WTC11 (cell line): ENCODE data around the gene SLC66A2. TPM values are rescaled to one million over a fixed set of nuclear protein-coding genes. Genes with fewer than 3 reads are reported as not detected.

Experiments
- ATAC-seq: fragments of 200-7000 bp; cut with Tn5 transposase; 2 replicates; pipeline ENCODE4 v1.10.0; 2021; ENCODE audit warnings: mild to moderate bottlenecking, moderate library complexity
- CTCF ChIA-PET: fragments of 300-600 bp; sonication (Branson Sonifier 250); formaldehyde crosslinking; loops from one replicate; lab custom pipeline; 2021; ENCODE audit warnings: antibody characterized with exemption; lab: Charles Lee
- POLR2A ChIA-PET: fragments of 350-600 bp; sonication (Branson Sonifier 250); formaldehyde crosslinking; loops from one replicate; lab custom pipeline; 2021; ENCODE audit warnings: antibody characterized with exemption; lab: Charles Lee
- DNase-seq: peaks from one replicate; pipeline ENCODE4 v3.0.0; 2021; ENCODE audit warnings: low spot score
- H3K27ac Mint-ChIP-seq: 2 replicates; pipeline ENCODE4 v1.8.0; 2021; ENCODE audit warnings: mixed read lengths
- H3K27me3 Mint-ChIP-seq: 2 replicates; pipeline ENCODE4 v1.8.0; 2021; ENCODE audit warnings: low read depth, mild to moderate bottlenecking, moderate library complexity, mixed read lengths
- H3K36me3 Mint-ChIP-seq: 2 replicates; pipeline ENCODE4 v1.8.0; 2021; ENCODE audit warnings: mixed read lengths
- H3K4me1 Mint-ChIP-seq: 2 replicates; pipeline ENCODE4 v1.8.0; 2022; ENCODE audit warnings: mixed read lengths
- H3K4me3 Mint-ChIP-seq: 2 replicates; pipeline ENCODE4 v1.8.0; 2021; ENCODE audit warnings: mild to moderate bottlenecking, moderate library complexity, mixed read lengths
- H3K9me3 Mint-ChIP-seq: 2 replicates; pipeline ENCODE4 v1.8.0; 2021; ENCODE audit warnings: mixed read lengths
- EMX1 ChIP-seq: fragments of 250-450 bp; sonication (Bioruptor Pico); IDR thresholded peaks from 2 replicates; pipeline ENCODE4 v1.8.0; 2021; ENCODE audit warnings: mild to moderate bottlenecking
- FOXJ3 ChIP-seq: sonication (generic); formaldehyde crosslinking; IDR thresholded peaks from 2 replicates; pipeline ENCODE4 v1.9.0; 2021; ENCODE audit warnings: missing genetic modification reagents, mild to moderate bottlenecking, borderline replicate concordance
- GRHL2 ChIP-seq: fragments of 250-450 bp; sonication (Bioruptor Pico); IDR thresholded peaks from 2 replicates; pipeline ENCODE4 v1.8.0; 2022; ENCODE audit warnings: mild to moderate bottlenecking, moderate library complexity; ENCODE audit not compliant: insufficient replicate concordance, severe bottlenecking
- HMGA2 ChIP-seq: fragments of 250-450 bp; sonication (Bioruptor Pico); IDR thresholded peaks from 2 replicates; pipeline ENCODE4 v1.4.0; 2021; ENCODE audit warnings: mild to moderate bottlenecking, moderate library complexity
- KAT7 ChIP-seq: sonication (generic); formaldehyde crosslinking; IDR thresholded peaks from 2 replicates; pipeline ENCODE4 v1.8.1; 2023; ENCODE audit warnings: missing genetic modification reagents, mild to moderate bottlenecking, borderline replicate concordance
- MXD4 ChIP-seq: fragments of 250-450 bp; sonication (Bioruptor Pico); IDR thresholded peaks from 2 replicates; pipeline ENCODE4 v1.8.0; 2021; ENCODE audit warnings: mild to moderate bottlenecking, moderate library complexity, borderline replicate concordance
- NFYB ChIP-seq: sonication (generic); formaldehyde crosslinking; conservative IDR thresholded peaks from 2 replicates; pipeline ENCODE4 v1.8.0; 2022; ENCODE audit warnings: low read depth, missing genetic modification reagents
- RELA ChIP-seq: sonication (generic); formaldehyde crosslinking; IDR thresholded peaks from 2 replicates; pipeline ENCODE4 v1.8.1; 2022; ENCODE audit warnings: missing genetic modification reagents, mild to moderate bottlenecking, borderline replicate concordance
- SOX15 ChIP-seq: fragments of 250-450 bp; sonication (Bioruptor Pico); IDR thresholded peaks from 2 replicates; pipeline ENCODE4 v1.9.0; 2021; ENCODE audit warnings: mild to moderate bottlenecking
- TEAD4 ChIP-seq: sonication (generic); formaldehyde crosslinking; IDR thresholded peaks from 2 replicates; pipeline ENCODE4 v1.8.0; 2022; ENCODE audit warnings: mild to moderate bottlenecking, missing genetic modification reagents
- ZNF121 ChIP-seq: sonication (generic); formaldehyde crosslinking; IDR thresholded peaks from 2 replicates; pipeline ENCODE4 v1.8.0; 2023; ENCODE audit warnings: missing genetic modification reagents
- ZNF138 ChIP-seq: sonication (generic); formaldehyde crosslinking; conservative IDR thresholded peaks from 2 replicates; pipeline ENCODE4 v1.8.1; 2022; ENCODE audit warnings: mild to moderate bottlenecking, moderate library complexity, missing genetic modification reagents
- ZNF317 ChIP-seq: sonication (generic); formaldehyde crosslinking; IDR thresholded peaks from 2 replicates; pipeline ENCODE4 v1.8.1; 2023; ENCODE audit warnings: low read depth, mild to moderate bottlenecking, moderate library complexity, missing genetic modification reagents, borderline replicate concordance
- ZNF671 ChIP-seq: fragments of 250-450 bp; sonication (Bioruptor Pico); IDR thresholded peaks from 2 replicates; pipeline ENCODE4 v1.8.0; 2021; ENCODE audit warnings: mild to moderate bottlenecking
- total RNA-seq: library from RNA; stranded (reverse); gene quantifications from 3 replicates; pipeline ENCODE4 v1.2.3, GENCODE V29; 2021
- TF ChIP-seq, protein P1 (sequence below): sonication (generic); formaldehyde crosslinking; IDR thresholded peaks from 2 replicates; pipeline ENCODE4 v1.8.1; 2022; ENCODE audit warnings: low read depth, missing genetic modification reagents, borderline replicate concordance
- TF ChIP-seq, protein P2 (sequence below): sonication (generic); formaldehyde crosslinking; IDR thresholded peaks from 2 replicates; pipeline ENCODE4 v1.8.0; 2023; ENCODE audit warnings: missing genetic modification reagents
- TF ChIP-seq, protein P3 (sequence below): sonication (generic); formaldehyde crosslinking; IDR thresholded peaks from 2 replicates; pipeline ENCODE4 v1.8.0; 2022; ENCODE audit warnings: mild to moderate bottlenecking, missing genetic modification reagents
- TF ChIP-seq, protein P4 (sequence below): sonication (generic); formaldehyde crosslinking; IDR thresholded peaks from 2 replicates; pipeline ENCODE4 v1.8.1; 2022; ENCODE audit warnings: missing genetic modification reagents, borderline replicate concordance
- TF ChIP-seq, protein P5 (sequence below): sonication (generic); formaldehyde crosslinking; IDR thresholded peaks from 2 replicates; pipeline ENCODE4 v1.8.1; 2023; ENCODE audit warnings: mild to moderate bottlenecking, missing genetic modification reagents, moderate library complexity
- TF ChIP-seq, protein P6 (sequence below): sonication (generic); formaldehyde crosslinking; IDR thresholded peaks from 2 replicates; pipeline ENCODE4 v1.8.0; 2022; ENCODE audit warnings: mild to moderate bottlenecking, missing genetic modification reagents
- TF ChIP-seq, protein P7 (sequence below): fragments of 250-450 bp; sonication (Bioruptor Pico); IDR thresholded peaks from 2 replicates; pipeline ENCODE4 v1.9.0; 2021; ENCODE audit warnings: moderate library complexity, mild to moderate bottlenecking, inconsistent platforms, borderline replicate concordance
- TF ChIP-seq, protein P8 (sequence below): sonication (generic); formaldehyde crosslinking; IDR thresholded peaks from 2 replicates; pipeline ENCODE4 v1.8.1; 2023; ENCODE audit warnings: mild to moderate bottlenecking, moderate library complexity, missing genetic modification reagents
- TF ChIP-seq, protein P9 (sequence below): sonication (generic); formaldehyde crosslinking; IDR thresholded peaks from 2 replicates; pipeline ENCODE4 v1.8.1; 2022; ENCODE audit warnings: mild to moderate bottlenecking, missing genetic modification reagents, moderate library complexity, borderline replicate concordance
- TF ChIP-seq, protein P10 (sequence below): sonication (generic); formaldehyde crosslinking; IDR thresholded peaks from 2 replicates; pipeline ENCODE4 v1.8.0; 2022; ENCODE audit warnings: mild to moderate bottlenecking, missing genetic modification reagents

SLC66A2 gene
- total RNA-seq, 1 experiment from 2014 or later = 20.9 TPM

DNA sequence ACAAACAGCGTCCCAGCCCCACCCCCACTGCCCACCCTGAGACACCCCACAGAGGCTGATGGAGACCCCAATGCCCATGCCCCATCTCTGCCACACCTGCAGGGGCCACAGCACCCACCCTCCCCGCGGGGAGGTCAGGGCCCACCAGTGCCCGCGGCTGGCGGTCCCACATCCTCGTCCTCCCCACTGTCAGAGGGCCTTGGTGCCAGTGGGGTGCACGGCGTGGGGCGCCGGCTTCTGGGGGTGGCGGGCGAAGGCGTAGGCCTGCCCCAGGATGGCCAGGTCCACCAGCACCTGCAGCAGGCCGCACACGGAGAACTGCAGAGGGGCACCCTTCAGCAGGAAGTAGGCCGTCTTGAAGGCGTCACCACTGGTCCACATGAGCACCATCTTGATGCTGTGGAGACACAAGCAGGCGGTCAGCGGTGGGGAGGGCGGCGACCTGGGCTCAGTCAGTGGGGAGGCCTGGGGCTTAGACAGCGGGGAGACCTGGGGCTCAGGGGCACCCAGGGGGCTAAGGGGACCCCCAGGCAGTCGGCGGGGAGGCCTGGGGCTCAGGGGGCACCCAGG is 47.6 kb downstream of the SLC66A2 start:
- ChIA-PET CTCF (no interaction called here), POLR2A (no interaction called here)
- peaks cover 16% of the 10 kb centered on the region for H3K36me3 Mint-ChIP-seq
- TF ChIP-seq SOX15 = no peak
- no peak for TF ChIP-seq TEAD4 (CRISPR knock-in tag)
- no peak for TF ChIP-seq MXD4
- TF ChIP-seq, protein P1, sequence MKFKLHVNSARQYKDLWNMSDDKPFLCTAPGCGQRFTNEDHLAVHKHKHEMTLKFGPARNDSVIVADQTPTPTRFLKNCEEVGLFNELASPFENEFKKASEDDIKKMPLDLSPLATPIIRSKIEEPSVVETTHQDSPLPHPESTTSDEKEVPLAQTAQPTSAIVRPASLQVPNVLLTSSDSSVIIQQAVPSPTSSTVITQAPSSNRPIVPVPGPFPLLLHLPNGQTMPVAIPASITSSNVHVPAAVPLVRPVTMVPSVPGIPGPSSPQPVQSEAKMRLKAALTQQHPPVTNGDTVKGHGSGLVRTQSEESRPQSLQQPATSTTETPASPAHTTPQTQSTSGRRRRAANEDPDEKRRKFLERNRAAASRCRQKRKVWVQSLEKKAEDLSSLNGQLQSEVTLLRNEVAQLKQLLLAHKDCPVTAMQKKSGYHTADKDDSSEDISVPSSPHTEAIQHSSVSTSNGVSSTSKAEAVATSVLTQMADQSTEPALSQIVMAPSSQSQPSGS = no peak
- TF ChIP-seq, protein P2, sequence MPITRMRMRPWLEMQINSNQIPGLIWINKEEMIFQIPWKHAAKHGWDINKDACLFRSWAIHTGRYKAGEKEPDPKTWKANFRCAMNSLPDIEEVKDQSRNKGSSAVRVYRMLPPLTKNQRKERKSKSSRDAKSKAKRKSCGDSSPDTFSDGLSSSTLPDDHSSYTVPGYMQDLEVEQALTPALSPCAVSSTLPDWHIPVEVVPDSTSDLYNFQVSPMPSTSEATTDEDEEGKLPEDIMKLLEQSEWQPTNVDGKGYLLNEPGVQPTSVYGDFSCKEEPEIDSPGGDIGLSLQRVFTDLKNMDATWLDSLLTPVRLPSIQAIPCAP = no peak
- no peak for TF ChIP-seq ZNF317 (CRISPR knock-in tag)
- TF ChIP-seq NFYB (CRISPR knock-in tag) = no peak
- TF ChIP-seq, protein P3, sequence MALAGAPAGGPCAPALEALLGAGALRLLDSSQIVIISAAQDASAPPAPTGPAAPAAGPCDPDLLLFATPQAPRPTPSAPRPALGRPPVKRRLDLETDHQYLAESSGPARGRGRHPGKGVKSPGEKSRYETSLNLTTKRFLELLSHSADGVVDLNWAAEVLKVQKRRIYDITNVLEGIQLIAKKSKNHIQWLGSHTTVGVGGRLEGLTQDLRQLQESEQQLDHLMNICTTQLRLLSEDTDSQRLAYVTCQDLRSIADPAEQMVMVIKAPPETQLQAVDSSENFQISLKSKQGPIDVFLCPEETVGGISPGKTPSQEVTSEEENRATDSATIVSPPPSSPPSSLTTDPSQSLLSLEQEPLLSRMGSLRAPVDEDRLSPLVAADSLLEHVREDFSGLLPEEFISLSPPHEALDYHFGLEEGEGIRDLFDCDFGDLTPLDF (CRISPR knock-in tag) = no peak
- TF ChIP-seq EMX1 (CRISPR knock-in tag) = no peak
- TF ChIP-seq, protein P4, sequence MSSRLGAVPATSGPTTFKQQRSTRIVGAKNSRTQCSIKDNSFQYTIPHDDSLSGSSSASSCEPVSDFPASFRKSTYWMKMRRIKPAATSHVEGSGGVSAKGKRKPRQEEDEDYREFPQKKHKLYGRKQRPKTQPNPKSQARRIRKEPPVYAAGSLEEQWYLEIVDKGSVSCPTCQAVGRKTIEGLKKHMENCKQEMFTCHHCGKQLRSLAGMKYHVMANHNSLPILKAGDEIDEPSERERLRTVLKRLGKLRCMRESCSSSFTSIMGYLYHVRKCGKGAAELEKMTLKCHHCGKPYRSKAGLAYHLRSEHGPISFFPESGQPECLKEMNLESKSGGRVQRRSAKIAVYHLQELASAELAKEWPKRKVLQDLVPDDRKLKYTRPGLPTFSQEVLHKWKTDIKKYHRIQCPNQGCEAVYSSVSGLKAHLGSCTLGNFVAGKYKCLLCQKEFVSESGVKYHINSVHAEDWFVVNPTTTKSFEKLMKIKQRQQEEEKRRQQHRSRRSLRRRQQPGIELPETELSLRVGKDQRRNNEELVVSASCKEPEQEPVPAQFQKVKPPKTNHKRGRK (CRISPR knock-in tag) = no peak
- TF ChIP-seq HMGA2 (CRISPR knock-in tag) = no peak
- TF ChIP-seq ZNF138 (CRISPR knock-in tag) = no peak
- no peak for TF ChIP-seq KAT7
- TF ChIP-seq, protein P5, sequence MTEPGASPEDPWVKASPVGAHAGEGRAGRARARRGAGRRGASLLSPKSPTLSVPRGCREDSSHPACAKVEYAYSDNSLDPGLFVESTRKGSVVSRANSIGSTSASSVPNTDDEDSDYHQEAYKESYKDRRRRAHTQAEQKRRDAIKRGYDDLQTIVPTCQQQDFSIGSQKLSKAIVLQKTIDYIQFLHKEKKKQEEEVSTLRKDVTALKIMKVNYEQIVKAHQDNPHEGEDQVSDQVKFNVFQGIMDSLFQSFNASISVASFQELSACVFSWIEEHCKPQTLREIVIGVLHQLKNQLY (CRISPR knock-in tag) = no peak
- TF ChIP-seq, protein P6, sequence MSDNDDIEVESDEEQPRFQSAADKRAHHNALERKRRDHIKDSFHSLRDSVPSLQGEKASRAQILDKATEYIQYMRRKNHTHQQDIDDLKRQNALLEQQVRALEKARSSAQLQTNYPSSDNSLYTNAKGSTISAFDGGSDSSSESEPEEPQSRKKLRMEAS = no peak
- no peaks in the 10 kb centered on the region for H3K4me1 Mint-ChIP-seq
- H3K27me3 Mint-ChIP-seq = peaks cover 8% of the 10 kb centered on the region; the same call in 1 of the 2 replicates
- H3K4me3 Mint-ChIP-seq = no peak overlapping the region
- ATAC-seq (no peak), DNase-seq (no peak)
- peaks cover 13% of the 10 kb centered on the region for H3K9me3 Mint-ChIP-seq
- H3K27ac Mint-ChIP-seq = no peak overlapping the region

DNA sequence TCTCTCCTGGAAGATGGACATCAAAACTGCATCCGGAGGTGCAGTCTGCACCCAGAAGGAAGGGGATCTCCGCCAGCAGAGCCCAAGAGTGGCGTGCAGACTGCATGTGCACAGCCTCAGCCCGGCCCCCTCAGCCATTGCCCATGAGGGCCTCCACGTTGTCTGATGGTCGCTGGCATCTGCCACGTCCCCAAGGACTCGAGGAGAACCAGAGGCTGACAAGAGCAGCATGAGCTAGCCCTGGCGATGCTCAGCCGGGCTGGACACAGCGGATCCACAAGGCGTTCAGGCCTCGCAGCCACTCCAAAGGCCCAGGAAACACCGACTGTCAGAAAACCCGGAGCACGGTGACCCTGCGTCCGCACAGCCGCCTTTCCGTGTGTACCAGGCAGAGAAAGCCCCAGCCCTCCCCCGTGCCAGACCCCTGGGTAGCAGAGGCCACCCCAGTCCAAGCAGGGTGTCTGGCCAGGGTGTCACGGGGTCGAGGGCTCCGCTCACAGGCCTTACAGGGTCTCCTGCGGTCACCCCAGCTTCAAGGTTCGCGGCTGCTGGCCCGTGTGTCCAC is 48.3 kb downstream of the SLC66A2 start:
- H3K27me3 Mint-ChIP-seq = peaks cover 12% of the 10 kb centered on the region
- CTCF ChIA-PET = no interaction called here
- POLR2A ChIA-PET = no interaction called here
- TF ChIP-seq ZNF121 (CRISPR knock-in tag) (no peak), GRHL2 (no peak), ZNF138 (CRISPR knock-in tag) (no peak), ZNF671 (no peak), FOXJ3 (CRISPR knock-in tag) (no peak), RELA (CRISPR knock-in tag) (no peak)
- TF ChIP-seq, protein P7, sequence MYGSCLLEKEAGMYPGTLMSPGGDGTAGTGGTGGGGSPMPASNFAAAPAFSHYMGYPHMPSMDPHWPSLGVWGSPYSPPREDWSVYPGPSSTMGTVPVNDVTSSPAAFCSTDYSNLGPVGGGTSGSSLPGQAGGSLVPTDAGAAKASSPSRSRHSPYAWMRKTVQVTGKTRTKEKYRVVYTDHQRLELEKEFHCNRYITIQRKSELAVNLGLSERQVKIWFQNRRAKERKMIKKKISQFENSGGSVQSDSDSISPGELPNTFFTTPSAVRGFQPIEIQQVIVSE = no peak
- TF ChIP-seq, protein P8, sequence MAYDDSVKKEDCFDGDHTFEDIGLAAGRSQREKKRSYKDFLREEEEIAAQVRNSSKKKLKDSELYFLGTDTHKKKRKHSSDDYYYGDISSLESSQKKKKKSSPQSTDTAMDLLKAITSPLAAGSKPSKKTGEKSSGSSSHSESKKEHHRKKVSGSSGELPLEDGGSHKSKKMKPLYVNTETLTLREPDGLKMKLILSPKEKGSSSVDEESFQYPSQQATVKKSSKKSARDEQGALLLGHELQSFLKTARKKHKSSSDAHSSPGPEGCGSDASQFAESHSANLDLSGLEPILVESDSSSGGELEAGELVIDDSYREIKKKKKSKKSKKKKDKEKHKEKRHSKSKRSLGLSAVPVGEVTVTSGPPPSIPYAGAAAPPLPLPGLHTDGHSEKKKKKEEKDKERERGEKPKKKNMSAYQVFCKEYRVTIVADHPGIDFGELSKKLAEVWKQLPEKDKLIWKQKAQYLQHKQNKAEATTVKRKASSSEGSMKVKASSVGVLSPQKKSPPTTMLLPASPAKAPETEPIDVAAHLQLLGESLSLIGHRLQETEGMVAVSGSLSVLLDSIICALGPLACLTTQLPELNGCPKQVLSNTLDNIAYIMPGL (CRISPR knock-in tag) = no peak
- TF ChIP-seq, protein P9, sequence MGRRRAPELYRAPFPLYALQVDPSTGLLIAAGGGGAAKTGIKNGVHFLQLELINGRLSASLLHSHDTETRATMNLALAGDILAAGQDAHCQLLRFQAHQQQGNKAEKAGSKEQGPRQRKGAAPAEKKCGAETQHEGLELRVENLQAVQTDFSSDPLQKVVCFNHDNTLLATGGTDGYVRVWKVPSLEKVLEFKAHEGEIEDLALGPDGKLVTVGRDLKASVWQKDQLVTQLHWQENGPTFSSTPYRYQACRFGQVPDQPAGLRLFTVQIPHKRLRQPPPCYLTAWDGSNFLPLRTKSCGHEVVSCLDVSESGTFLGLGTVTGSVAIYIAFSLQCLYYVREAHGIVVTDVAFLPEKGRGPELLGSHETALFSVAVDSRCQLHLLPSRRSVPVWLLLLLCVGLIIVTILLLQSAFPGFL (CRISPR knock-in tag) = no peak
- TF ChIP-seq, protein P10, sequence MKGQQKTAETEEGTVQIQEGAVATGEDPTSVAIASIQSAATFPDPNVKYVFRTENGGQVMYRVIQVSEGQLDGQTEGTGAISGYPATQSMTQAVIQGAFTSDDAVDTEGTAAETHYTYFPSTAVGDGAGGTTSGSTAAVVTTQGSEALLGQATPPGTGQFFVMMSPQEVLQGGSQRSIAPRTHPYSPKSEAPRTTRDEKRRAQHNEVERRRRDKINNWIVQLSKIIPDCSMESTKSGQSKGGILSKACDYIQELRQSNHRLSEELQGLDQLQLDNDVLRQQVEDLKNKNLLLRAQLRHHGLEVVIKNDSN (CRISPR knock-in tag) = no peak
- no peak for DNase-seq
- H3K4me3 Mint-ChIP-seq = no peak overlapping the region
- H3K9me3 Mint-ChIP-seq = peaks cover 12% of the 10 kb centered on the region
- H3K36me3 Mint-ChIP-seq = peaks cover 19% of the 10 kb centered on the region
- no peaks in the 10 kb centered on the region for H3K4me1 Mint-ChIP-seq
- H3K27ac Mint-ChIP-seq = no peak overlapping the region
- ATAC-seq = no peak
